ENCODE results near the gene ULBP2.

ULBP2 gene

DNA sequence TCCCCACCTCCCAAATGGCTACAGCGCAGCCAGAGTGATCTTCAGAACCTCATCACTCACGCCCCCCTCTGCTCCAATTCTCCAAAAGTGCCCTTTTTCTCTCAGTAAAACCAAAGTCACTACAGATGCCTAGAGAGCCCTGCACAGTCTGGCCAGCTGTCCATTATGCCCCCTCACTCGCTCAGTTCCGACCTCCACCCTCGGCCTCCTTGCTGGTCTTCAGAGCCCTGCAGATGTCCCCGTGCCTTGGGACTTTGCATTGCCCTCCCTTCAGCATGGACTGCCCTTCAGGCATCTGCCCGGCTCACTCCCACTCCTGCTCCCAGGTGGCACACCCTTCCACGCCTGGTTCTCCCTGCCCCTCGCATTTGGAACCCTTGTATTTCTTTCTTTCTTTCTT, 42.8 kb upstream of the ULBP2 start:
- H3K4me3 ChIP-seq (ENCODE audit: low read depth, low read length), result no peak overlapping the region
- TF ChIP-seq, protein P1, sequence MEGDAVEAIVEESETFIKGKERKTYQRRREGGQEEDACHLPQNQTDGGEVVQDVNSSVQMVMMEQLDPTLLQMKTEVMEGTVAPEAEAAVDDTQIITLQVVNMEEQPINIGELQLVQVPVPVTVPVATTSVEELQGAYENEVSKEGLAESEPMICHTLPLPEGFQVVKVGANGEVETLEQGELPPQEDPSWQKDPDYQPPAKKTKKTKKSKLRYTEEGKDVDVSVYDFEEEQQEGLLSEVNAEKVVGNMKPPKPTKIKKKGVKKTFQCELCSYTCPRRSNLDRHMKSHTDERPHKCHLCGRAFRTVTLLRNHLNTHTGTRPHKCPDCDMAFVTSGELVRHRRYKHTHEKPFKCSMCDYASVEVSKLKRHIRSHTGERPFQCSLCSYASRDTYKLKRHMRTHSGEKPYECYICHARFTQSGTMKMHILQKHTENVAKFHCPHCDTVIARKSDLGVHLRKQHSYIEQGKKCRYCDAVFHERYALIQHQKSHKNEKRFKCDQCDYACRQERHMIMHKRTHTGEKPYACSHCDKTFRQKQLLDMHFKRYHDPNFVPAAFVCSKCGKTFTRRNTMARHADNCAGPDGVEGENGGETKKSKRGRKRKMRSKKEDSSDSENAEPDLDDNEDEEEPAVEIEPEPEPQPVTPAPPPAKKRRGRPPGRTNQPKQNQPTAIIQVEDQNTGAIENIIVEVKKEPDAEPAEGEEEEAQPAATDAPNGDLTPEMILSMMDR (IDR thresholded peaks at IDR 0.05; ENCODE audit: low read depth, low read length), result no peak

DNA sequence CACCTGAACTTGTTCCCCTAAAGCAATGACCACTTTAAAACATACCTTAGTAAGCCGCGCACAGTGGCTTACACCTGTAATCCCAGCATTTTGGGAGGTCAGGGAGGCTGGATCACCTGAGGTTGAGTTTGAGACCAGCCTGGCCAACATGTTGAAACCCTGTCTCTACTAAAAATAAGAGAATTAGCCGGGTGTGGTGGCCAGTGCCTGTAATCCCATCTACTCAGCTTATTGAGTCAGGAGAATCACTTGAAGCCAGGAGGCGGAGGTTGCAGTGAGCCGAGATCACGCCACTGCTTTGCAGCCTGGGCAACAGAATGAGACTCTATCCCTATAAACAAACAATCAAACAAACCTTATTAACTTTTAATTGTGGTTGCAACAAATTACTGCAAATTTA, 42.3 kb upstream of the ULBP2 start:
- H3K4me3 ChIP-seq (ENCODE audit: low read depth, low read length), result no peak overlapping the region
- TF ChIP-seq, protein P1 (IDR thresholded peaks at IDR 0.05; ENCODE audit: low read depth, low read length), result no peak

GRCh38 chr6:149899926-149900619, 41.7 kb upstream of the ULBP2 start:
- TF ChIP-seq, protein P1 (IDR thresholded peaks at IDR 0.05; ENCODE audit: low read depth, low read length), result no peak
- no peak overlapping the region for H3K4me3 ChIP-seq (ENCODE audit: low read depth, low read length)

DNA sequence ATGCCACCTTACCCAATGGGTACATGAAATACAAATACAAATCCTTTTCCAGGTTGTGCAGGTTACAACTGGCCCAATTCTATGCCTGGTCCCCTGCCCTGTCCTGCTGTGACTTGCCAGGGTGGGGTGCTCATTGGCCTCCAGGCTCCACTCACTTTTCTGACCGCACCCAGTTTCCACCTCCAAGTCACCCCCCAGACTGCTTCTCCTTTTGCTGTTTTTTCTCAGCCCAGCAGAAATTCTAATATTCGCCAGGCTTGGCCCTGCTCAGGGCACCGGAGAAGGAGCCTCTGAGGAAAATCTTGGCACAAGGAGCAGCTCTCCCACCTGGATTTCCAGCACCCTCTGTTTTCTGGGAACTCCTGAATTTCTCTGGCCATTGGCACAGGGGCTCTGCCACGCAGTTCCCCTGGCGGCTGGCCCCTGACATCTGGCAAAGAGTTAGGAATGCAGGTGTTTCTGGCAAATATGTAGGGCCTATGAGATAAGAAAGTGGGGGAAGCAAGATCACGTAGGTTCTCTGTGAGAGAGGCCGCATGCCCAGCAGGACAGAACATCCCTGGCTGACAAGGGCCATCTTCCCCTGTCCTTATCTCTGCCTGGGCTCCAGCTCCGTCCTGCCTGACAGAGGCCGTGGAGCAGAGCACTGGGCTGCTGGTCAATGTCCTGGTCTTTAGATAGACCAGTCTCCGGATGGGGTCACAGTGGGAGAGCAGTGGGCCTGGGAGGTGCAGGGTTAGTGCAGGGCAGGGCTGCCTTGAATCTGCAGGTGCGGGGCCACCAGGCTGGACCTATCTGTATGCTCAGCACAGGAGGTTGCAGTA, 41.0 kb upstream of the ULBP2 start:
- H3K4me3 ChIP-seq (ENCODE audit: low read depth, low read length), result no peak overlapping the region
- TF ChIP-seq, protein P1 (IDR thresholded peaks at IDR 0.05; ENCODE audit: low read depth, low read length), result no peak

DNA sequence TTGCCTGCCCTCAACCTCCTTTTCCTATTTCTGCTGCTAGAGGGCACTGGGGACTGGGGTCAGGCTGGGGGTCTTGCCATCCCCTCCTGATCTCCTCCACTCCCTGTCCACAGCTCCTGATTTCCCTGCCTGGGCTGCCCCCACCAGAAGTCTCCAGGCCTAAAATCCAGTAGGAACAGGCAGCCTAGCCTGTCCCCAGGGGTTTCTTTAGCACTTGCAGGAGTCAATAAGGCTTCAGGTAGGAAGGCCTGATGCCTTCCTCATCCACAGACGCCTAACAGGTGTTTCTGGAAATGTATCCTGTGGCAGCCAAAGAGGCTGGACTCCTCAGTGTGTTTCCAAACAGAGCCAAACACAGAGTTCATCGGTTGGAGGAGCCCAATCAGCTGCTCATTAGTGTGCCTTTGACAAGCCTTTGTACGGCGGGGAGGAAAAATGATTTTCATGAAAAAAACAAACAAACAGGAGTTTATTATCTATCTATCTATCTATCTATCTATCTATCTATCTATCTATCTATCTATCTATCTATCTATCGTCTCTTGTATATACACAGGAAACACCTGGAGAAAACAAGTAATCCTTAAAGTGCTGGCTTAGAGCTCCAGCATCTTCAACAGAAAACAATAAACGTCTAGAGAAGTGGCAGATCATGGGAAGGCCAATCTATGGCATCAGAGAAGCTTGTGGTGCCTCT, 40.2 kb upstream of the ULBP2 start:
- no peak overlapping the region for H3K4me3 ChIP-seq (ENCODE audit: low read depth, low read length)
- TF ChIP-seq, protein P1 (IDR thresholded peaks at IDR 0.05; ENCODE audit: low read depth, low read length), result no peak

DNA sequence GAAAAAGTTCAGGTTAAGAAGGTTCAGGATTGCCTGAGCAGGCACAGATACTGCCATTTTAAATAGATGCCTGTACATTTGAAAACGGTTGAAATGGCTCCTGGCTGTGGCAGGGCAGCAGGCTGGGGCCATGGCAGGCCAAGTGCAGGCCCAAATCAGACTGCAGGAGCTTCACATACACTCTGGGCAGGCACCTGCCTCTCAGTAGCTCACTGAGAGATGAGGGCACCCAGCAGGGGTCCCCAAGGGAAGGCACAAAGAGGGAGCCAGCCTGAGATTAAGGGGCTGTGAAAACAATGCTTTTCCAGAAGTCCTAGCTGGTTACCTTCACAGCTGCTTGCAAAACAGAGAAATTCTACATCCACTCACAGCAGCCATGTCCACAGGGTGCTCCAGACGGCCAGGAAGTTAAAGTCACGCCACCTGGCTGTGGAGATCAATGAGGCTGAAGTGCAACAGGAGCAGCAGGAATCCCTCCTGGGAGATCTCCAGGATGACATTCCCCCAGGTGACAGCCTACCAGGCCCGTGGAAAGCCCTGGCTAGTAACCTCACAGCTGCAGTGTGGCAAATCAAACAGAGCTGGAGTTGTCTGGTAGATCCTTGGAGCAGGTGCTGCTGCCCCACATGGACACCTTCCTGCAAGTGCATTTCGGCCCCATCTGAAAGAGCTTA, 37.7 kb upstream of the ULBP2 start:
- TF ChIP-seq, protein P1 (IDR thresholded peaks at IDR 0.05; ENCODE audit: low read depth, low read length), result no peak
- H3K4me3 ChIP-seq (ENCODE audit: low read depth, low read length), result no peak overlapping the region

All from WI38 (cell line).